Esophagus muscularis mucosa (tissue), 3 donors: ENCODE results near the gene ANKRD13B.

Source experiments
- CTCF ChIP-seq, 3 experiments: fragments of 200-600 bp in 2 of 3; fragments of 450-650 bp in 1 of 3; sonication (generic) in 2 of 3; IDR thresholded peaks; one replicate each; pipeline ENCODE4 v1.5.1; 2017 to 2019; ENCODE audit warnings: antibody characterized with exemption in 3 of 3, mild to moderate bottlenecking in 2 of 3, moderate library complexity in 1 of 3
- POLR2A ChIP-seq: fragments of 450-650 bp; IDR thresholded peaks from one replicate; pipeline ENCODE4 v1.6.1; 2017; ENCODE audit warnings: antibody characterized with exemption, moderate library complexity, mild to moderate bottlenecking, low read depth

GRCh38 chr17:29620779-29621500, 28.0 kb downstream of the ANKRD13B start:
- TF ChIP-seq POLR2A (no peak), CTCF (IDR thresholded peaks at IDR 0.05) (no peak)
